Thoracic aorta (tissue), 2 donors: ENCODE results near the gene SLC22A16. TPM values are rescaled to one million over a fixed set of nuclear protein-coding genes. Genes with fewer than 3 reads are reported as not detected.
A peak's percentile ranks its signal among the peaks of the same experiment; 100 is the strongest.

Experiments
- ATAC-seq: fragments of 150-250 bp; one replicate; pipeline ENCODE4 v1.8.0; 2017; ENCODE audit warnings: low read depth; ENCODE audit not compliant: insufficient number of reproducible peaks, low FRiP score
- DNase-seq: peaks from one replicate; pipeline ENCODE4 v3.0.0-alpha.2; 2020; ENCODE audit warnings: low spot score
- H3K27ac ChIP-seq, 2 donors: fragments of 200-600 bp; sonication (generic); 1 replicate in 1 of 2; 2 replicates in 1 of 2; pipeline ENCODE4 v1.5.1; 2016; ENCODE audit warnings: mild to moderate bottlenecking in 2 of 2, moderate library complexity in 2 of 2
- H3K27me3 ChIP-seq: fragments of 200-600 bp; sonication (generic); replicated peaks from 2 replicates; pipeline ENCODE4 v1.6.0; 2016; ENCODE audit warnings: mild to moderate bottlenecking; ENCODE audit not compliant: insufficient read depth
- H3K36me3 ChIP-seq: fragments of 200-600 bp; sonication (generic); one replicate; pipeline ENCODE4 v1.5.1; 2016
- H3K4me1 ChIP-seq, 2 donors: fragments of 200-600 bp; sonication (generic); 1 replicate in 1 of 2; 2 replicates in 1 of 2; pipeline versions ENCODE4 v1.5.1 to v1.6.0; 2016; ENCODE audit warnings: low read depth in 2 of 2, mild to moderate bottlenecking in 1 of 2; ENCODE audit not compliant: control insufficient read depth in 1 of 2
- H3K4me3 ChIP-seq: fragments of 200-600 bp; sonication (generic); 2 replicates; pipeline ENCODE4 v1.5.1; 2016; ENCODE audit warnings: mild to moderate bottlenecking
- H3K9me3 ChIP-seq: fragments of 200-600 bp; sonication (generic); 2 replicates; pipeline ENCODE4 v1.5.1; 2016
- CTCF ChIP-seq: fragments of 200-600 bp; sonication (generic); IDR thresholded peaks from one replicate; pipeline ENCODE4 v1.5.1; 2019; ENCODE audit warnings: antibody characterized with exemption
- total RNA-seq, 2 donors: library from RNA; depleted of rRNA; stranded (reverse); fragments of >200 nt; gene quantifications; one replicate each; pipeline versions ENCODE4 v1.1.0 to v1.2.3, GENCODE V29; 2016

SLC22A16 gene
- total RNA-seq, 2 donors from 2014 or later: 3.8 TPM; not detected in 1

- ATAC-seq: no peak
- no peaks in the 10 kb centered on the region for H3K4me1 ChIP-seq
- DNase-seq: no peak
- TF ChIP-seq CTCF: no peak
- no peak overlapping the region for H3K4me3 ChIP-seq
- no peak overlapping the region for H3K27ac ChIP-seq
- no peaks in the 10 kb centered on the region for H3K9me3 ChIP-seq
- no peaks in the 10 kb centered on the region for H3K27me3 ChIP-seq
- H3K36me3 ChIP-seq: peaks cover 5% of the 10 kb centered on the region
Observed at GRCh38 chr6:110408901-110409300, 67.5 kb downstream of the SLC22A16 start.

- ATAC-seq: no peak
- Histone ChIP-seq H3K9me3 (no peaks in the 10 kb centered on the region), H3K27ac (no peak overlapping the region), H3K36me3 (peaks cover 5% of the 10 kb centered on the region), H3K27me3 (no peaks in the 10 kb centered on the region), H3K4me3 (no peak overlapping the region), H3K4me1 (no peaks in the 10 kb centered on the region)
- TF ChIP-seq CTCF: no peak
- DNase-seq: no peak
Observed at GRCh38 chr6:110404607-110405006, 71.8 kb downstream of the SLC22A16 start.

- Histone ChIP-seq H3K4me1 (no peaks in the 10 kb centered on the region), H3K27me3 (no peaks in the 10 kb centered on the region), H3K4me3 (no peak overlapping the region), H3K27ac (no peak overlapping the region), H3K9me3 (no peaks in the 10 kb centered on the region), H3K36me3 (peaks cover under 1% of the 10 kb centered on the region)
- no peak for ATAC-seq
- DNase-seq: no peak
- no peak for TF ChIP-seq CTCF
Observed at GRCh38 chr6:110401585-110402176, 74.7 kb downstream of the SLC22A16 start.

GRCh38 chr6:110400208-110400607, 76.2 kb downstream of the SLC22A16 start:
- no peaks in the 10 kb centered on the region for H3K4me1 ChIP-seq
- no peak for TF ChIP-seq CTCF
- DNase-seq (no peak), ATAC-seq (no peak)
- no peaks in the 10 kb centered on the region for H3K27me3 ChIP-seq
- H3K27ac ChIP-seq: peak overlapping the region in 1 of 2 donors; percentile 49
- no peaks in the 10 kb centered on the region for H3K9me3 ChIP-seq
- H3K4me3 ChIP-seq: peak overlapping the region; percentile 83
- no peaks in the 10 kb centered on the region for H3K36me3 ChIP-seq

GRCh38 chr6:110399219-110400071, 77.0 kb downstream of the SLC22A16 start:
- Histone ChIP-seq H3K27ac (peak overlapping the region in 1 of 2 donors; percentile 49), H3K36me3 (no peaks in the 10 kb centered on the region), H3K4me3 (peak overlapping the region; percentile 83), H3K27me3 (no peaks in the 10 kb centered on the region), H3K9me3 (no peaks in the 10 kb centered on the region), H3K4me1 (no peaks in the 10 kb centered on the region)
- DNase-seq: no peak
- TF ChIP-seq CTCF: no peak
- peak; percentile 63 for ATAC-seq
